GM19438 (cell line): ENCODE results near the gene IGF1R.

Source experiments
- ATAC-seq: cut with Tn5 transposase; IDR thresholded peaks from one replicate; pipeline ENCODE4 v1.9.1; 2021; ENCODE audit warnings: low read depth; ENCODE audit not compliant: unreplicated experiment

Gene IGF1R

DNA sequence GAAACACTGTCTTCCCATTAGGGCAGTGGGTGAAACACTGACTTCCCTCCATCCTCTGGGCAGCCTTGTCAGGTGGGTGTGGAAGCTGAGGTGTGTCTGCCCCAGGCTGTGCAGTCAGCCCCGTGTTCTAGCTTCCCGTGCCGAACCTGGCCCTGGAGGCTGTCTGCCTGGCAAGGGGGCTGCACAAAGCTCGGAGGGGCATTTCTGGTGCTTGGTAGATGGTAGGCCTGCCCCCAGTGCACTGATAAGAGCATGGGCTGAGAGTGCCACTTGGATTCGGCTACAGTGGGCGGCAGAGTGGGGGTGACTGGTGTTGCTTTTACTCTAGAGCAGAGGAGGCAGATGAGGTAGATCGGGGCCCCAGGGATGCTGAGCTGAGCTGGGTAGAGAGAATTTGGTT is 21.3 kb downstream of the IGF1R start:
- no peak for ATAC-seq

DNA sequence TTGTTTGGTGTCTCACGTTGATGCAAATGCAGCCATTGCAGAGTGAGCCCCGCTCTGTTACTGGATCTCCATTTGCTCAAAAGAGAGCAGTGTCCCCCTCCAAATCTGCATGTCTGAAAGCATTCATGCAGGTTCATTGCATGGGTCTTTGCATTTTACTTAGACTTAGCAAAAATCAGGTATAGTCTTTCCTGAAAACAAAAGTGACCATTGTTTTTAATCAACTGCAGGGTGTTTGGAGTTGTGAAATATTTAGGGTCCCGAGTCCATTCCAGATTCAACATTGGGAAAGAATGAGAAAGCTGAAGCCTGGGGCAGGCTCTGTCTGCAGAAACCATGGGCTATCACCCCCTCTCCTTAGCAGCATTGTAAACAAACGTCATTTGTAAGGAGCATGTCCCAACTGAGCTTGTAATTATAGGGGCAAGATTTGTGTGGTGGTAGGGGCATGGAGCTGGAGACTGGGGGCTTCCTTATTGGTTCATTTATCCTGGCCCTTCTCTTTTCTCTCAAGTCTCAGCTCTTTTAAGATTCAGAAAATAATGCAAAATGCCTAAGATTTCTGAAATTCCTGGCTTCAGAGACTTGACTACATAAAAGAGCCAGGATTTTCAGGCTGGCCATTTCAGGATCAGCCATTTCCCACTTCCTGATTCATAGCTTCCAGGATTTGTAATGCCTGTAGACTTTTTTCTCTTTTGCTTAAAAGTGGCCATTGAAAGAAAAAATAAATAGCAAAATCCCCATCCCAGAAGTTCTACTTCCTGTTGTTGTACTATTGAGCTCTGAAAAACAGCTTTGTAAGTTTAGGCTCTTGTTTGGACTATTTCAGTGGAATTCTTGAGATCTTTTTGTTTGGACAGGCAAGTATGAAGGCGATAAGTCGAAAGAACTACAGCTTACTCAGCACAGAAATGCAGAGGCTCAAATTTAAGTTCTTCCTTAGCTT is 23.0 kb downstream of the IGF1R start:
- no peak for ATAC-seq

DNA sequence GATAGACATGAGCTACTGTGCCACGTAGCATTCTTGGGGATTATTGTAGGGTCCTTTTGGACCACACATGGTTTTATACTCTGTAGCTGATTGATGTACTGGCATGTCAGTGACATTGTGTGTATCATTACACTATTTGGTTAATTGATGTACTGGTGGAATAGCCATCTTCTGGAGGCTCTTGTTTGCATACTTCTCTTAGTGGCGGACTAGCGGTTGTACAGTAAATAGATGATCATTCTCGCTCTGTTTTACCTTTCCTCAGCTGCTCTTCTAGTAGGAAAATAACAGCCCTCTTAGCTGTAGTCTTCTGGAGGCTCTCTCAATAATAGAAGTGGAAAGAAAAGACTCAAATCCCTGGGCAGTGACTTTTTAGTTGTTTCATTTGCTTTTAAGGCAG is 24.8 kb downstream of the IGF1R start:
- no peak for ATAC-seq

DNA sequence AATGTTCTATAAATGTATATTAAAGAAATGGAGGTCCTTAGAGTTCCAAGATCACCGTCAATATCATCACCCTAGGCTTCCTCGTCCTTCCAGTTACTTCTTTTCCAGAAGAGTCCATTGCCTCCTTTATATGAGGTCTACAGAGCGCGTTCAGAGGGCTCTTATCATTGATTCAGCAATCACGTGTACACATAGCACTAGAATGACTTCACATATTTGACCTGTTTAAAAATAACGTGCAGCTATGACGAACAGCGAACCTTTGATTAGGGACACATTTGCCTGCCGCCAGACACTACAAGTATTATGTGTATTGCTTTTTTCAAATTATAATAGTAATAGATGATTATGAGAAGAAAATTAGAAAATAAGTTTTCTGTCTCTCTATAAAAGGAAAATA is 26.0 kb downstream of the IGF1R start:
- no peak for ATAC-seq

DNA sequence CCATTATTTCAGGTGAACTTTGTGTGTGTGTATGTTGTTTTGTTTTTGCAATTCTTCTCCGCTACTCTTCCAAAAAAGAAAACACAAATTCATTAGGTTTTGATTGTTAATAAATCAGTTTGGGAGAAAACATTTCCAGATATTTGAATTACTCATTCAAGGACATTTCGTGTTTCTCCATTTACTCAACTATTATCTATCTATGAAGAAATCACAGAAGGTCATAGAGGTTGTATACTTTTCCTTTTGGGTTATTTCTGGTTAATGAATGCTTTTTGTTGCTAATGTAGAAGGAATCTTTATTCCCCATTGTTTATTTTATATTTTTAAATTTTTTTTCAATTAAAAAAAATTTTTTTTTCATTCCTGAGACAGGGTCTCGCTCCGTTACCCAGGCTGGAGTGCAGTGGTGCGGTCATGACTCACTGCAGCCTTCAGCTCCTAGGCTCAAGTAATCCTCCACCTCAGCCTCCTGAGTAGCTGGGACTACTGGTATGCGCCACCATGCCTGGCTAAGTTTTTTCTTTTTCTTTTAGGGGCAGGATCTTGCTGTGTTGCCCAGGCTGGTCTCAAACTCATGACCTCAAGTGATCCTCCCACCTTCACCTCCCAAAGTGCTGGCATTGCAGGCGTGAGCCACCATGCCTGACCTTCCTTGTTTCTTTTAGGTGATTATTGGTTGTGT is 28.4 kb downstream of the IGF1R start:
- no peak for ATAC-seq

DNA sequence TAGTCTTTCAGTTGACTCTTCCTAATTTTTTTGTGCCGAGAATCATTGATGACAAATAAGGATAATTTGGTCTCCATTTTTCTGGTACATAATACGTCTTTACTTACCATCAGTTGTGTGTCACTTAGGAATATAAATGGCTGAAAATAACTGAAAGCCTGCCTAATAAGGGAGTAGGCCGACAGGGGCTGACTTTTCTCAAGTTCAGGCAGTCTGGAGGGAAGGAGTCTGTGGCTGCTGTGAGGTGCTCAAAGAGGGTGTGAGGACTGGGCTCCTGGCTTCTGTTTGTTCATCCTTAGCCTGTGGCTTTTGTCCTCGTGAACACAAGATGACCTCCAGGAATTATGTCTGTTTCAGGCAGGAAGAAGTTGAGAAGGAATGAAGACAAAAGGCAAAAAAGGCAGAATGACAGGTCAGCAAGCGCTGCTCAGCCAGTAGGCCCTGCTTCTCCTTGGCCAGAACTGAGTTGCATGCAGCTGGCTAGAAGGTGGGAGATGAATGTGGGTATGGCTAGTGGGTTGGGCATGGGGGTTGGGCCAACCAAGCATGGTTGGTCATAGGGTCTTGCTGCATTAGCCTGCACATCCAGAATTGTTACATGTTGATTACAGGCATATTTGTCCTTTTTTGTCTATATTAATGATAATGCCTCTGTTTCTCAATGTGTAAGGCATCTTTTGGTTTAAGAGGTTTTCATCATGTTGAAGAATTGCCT is 29.2 kb downstream of the IGF1R start:
- no peak for ATAC-seq

DNA sequence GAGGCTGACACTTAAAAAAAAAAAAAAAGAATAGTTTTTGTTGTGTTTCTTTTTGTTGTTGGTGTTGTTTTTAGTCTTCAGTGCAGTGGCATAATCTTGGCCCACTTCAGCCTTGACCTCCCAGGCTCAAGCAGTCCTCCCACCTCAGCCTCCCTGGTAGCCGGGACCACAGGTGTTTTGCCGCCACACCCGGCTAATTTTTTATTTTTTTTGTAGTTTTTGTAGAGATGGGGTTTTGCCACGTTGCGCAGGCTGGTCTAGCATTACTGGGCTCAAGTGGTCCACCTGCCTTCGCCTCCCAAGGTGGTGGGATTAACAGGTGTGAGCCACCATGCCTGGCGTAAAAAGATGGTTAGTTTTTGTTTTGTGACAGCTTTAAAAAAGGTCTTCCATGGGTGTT is 30.1 kb downstream of the IGF1R start:
- ATAC-seq = no peak

DNA sequence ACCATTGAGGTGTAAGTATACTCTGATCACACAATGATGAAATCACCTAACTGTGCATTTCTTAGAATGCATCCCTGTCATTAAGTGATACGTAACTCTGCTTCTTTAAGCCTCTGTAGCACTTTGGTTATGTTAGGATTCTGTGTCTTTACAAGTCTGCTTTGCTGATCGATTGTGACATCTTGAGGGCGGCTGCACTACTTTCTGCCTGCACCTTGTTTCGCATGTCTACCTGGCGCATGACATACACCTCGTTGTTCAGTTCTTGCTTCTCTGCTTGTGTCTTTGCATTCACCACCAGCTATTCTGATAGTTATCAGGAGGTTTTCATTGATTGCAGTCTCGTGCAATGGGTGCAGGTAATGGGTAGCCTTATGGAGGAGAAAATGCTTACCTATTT is 32.7 kb downstream of the IGF1R start:
- ATAC-seq = no peak

DNA sequence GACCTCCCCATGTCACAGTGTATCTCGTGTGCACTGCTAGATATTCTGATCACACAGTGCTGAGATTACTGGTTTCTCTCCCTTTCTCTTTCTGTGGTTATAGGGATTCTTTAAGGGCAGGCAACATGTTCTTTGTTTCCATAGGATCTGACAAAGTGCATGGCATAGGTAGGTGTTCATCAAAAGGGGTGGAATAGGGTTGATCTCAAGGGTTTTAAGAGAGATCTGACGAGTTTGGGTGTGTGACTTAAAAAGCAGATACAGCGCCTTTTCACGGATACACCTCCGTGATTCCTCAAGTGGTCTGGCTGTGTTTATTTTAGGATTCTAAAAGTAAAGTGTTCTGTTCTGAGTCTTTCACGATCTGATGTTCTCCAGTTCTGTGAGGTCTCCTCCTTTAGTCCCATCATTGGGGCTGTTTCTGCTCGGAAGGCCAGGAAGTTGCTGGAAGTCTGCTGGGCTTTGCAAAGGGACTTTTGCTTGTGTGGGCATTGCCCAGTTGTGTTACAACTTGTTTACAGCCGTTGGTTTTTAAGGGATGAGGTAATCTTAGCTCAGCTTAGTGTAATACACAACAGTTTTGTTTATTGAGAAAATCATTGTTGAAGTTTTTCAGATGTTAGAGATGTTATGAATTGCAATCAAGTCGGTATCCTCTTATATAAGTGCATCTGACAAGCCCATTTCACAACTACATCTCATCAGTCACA is 34.8 kb downstream of the IGF1R start:
- ATAC-seq = no peak

DNA sequence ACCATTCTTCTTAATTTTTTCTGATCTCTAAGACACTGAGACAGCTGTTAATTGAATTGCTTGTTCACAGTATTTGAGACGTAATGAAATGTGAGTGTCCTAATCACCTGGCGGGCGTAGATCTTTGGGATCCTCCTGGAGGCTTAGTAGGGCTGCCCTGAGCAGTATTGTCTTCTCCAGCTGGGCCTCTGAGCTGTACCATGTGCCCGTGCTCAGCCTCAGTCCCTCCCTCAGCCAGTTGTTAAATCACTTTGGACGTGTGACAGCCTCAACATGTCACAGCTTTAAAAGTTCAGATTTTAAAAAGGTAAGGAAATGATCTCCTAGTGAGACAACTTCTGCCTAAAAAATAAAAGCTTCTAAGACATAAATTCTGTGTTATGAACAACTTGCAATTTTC is 35.5 kb downstream of the IGF1R start:
- ATAC-seq = no peak

DNA sequence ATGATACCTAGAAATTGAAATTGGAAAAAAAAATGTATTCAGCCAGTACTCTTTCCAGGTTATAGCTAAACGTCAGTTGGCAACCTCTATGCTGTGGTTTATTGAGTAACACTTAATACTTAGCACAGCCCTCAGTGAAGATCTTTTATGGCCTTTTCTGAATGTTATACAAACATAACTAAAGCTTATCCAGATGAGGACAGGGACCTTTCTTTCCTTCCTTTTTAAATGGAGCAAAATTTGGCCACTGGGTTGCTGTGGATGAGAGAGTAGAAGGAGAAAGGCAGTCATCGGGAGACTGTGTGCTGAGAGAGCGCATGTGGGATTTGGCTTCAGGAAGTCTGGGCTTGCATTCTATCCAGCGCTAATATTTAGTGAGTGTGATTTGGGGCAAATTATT is 36.1 kb downstream of the IGF1R start:
- no peak for ATAC-seq

DNA sequence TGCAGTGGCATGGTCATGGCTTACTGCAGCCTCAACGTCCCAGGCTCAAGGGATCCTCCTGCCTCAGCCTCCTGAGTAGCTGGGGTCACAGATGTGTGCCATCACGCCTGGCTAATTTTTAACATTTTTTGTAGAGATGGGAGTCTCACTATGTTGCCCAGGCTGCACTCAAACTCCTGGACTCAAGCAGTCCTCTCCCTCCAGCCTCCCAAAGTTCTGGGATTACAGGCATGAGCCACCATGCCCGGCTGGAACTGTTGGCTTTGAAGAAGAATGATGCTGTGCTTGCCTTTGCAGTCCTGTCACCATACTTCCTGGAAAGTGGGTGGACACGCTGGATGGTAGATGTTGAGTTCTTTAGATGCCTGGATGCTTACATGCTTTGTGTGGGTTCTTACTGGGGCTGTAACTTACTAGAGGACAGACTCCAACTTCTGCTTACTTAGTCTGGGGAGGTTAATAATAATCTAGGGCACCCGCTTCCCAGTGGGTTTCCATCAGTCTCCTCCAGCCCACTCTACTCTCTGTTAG is 36.7 kb downstream of the IGF1R start:
- no peak for ATAC-seq

DNA sequence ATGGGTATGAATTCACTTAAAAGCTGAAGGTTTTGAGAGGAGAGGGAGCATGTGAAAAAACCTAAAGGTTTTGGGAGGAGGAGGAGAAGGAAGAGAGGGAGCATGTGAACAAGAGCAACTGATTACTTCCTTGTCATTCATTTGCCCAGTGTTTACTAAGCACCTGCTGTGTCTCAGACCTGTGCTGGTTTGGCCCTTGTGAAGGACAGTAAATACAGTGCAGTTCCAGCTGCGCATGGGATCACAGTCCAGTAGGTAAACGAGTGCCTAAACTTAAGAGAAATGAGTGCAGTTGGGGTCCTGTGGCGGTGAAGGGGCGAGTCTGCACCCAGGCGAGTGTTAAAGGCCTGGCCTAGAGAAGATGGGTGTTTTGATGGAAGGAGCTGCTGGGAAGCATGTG is 38.6 kb downstream of the IGF1R start:
- no peak for ATAC-seq

DNA sequence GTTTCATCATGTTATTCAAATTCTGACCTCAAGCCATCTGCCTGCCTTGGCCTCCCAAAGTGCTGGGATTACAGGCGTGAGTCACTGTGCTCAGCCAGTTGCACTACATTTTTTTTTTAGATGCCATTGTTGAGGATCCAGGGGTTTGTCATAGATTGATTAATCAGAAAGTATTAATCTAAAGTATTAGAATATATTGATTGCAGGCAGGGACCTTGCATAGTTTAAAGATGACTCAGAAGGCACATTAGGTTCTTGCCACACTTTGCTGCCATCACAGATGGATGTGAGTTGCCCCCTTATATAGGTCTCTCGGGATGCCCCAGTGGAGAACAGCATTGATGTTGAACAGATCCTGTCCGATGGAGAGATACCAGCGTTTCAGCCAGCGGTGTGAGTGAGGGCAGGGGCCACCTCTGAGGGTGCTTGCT is 41.1 kb downstream of the IGF1R start:
- ATAC-seq = no peak

DNA sequence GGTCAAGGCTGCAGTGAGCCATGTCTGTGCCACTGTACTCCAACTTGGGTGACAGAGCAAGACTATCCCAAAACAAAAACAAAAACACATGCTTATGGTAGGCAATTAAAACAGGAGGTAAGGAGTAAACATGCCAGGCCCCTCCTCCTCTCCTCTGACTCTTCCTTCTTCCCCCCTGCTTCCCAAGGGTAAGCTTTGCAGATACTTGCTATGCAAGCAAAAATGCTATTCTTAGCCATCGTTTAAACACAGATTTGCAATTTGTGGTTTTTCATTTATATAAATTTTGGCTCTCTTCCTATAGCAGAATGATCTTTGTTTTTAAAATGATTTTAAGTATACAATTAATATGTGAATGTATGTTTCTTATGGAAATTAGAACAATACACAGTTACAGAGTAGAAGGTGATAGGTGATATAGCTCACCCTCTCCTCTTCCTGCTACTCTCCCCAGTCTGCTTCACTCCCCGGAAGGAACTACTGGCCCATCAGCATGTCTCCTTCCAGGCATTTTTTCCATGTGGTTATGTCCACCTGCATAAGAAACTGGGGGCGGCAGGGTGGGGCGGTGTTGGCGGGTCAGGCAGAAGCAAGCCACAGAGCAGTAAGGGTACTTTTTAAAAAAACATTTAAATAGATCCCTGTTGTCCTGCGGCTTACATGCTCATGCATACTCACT is 42.1 kb downstream of the IGF1R start:
- ATAC-seq = no peak

DNA sequence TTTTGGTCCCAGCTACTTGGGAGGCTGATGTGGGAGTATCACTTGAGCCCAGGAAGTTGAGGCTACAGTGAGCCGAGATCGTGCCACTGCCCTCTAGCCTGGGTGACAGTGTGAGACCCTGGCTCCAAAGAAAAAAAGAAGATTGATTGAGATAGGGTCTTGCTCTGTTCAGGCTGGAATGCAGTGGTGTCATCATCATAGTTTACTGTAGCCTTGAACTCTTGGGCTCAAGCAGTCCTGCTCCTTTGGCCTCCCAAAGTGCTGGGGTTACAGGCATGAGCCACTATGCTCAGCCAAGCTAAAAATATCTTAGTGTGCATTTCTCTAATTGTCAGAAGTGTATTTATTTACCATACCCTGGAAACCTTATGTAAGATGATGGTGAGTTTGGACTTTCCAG is 43.9 kb downstream of the IGF1R start:
- no peak for ATAC-seq

DNA sequence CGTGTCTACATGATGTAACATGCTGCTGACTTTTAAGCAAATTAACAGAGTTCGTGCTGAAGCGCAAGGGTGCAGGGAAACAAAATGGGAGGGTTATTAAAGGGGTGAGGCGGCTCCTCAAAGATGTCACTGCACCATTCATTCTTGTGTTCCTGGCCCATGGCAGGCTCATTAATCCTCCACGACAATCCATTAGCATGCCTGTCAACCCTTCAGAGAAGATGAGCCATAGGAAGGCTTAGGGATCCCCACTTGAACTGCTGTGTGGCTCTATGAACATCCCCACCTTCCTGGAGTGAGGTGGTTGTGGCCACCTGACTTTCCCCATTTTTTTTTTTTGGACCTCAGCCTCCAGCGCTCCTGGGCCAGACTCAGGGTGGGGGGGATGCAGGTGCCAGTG is 45.8 kb downstream of the IGF1R start:
- ATAC-seq = no peak

DNA sequence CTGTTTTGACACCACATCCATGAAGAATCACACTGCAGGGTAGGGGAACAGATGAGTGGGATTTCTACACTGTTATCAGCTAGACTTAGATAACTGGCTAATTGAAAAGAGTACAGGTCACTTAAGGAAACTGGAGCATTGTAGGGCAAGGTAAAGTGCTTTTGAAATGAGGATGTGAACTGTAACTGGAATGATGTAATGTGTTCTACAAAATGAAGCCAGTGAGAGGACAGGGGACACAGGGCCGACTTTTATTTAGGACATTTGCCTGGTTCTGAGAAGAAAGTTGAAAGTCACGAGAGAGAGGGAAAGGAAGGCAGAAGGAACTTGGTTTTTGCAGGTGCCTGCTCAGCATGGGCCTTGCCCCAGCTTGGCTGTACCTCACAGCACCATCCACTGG is 50.5 kb downstream of the IGF1R start:
- ATAC-seq = no peak

DNA sequence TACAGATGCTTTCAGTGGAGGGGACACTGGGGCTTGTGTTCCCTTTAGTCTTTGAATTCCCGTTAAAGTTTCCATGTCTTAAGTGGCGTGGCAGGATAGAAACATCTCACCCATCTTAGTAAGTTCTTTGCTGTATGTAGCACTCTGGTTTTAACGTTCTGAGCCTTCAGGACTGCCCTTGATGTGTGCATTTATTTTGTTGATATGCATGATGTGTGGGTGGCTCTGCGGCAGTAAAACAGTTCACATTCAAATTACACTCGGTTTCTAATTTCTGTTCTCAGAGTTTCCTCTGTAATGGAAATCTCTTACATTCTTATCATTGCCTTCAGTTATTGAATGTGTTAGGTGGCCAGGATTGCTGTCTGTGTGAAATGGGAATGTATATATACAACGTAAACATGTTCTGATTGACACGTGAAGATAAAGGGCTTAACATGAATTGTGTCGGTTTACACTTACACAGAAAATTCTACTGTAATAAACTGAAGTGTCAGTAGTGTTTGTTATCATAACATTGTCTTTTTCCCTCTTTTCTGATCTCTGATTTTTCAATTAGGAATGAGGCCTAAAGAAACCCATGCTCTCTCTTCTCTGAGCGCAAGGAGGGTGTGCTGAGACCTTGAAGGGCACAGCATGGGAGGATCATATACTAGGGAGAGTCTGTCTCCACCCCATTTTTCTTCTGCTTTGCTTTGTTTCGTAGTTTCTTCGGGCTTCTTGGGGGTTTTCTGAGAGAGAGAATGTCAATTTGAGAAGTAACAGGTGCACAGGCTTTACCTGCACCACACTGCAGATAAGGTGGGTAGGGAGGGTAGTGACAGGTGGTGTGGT is 51.5 kb downstream of the IGF1R start:
- ATAC-seq = no peak
